Suprapubic skin (tissue), 4 donors: ENCODE measurements around the gene MPZL2.

Experiments
- CTCF ChIP-seq, 2 donors: fragments of 200-600 bp in 1 of 2; fragments of 450-650 bp in 1 of 2; sonication (generic) in 1 of 2; IDR thresholded peaks; one replicate each; pipeline ENCODE4 v1.5.1; 2016 to 2019; ENCODE audit warnings: antibody characterized with exemption in 2 of 2, mild to moderate bottlenecking in 1 of 2, moderate library complexity in 1 of 2
- POLR2A ChIP-seq, 2 donors: fragments of 450-650 bp; IDR thresholded peaks; one replicate each; pipeline ENCODE4 v1.6.1; 2017; ENCODE audit warnings: antibody characterized with exemption in 2 of 2, mild to moderate bottlenecking in 2 of 2, moderate library complexity in 2 of 2
- POLR2AphosphoS5 ChIP-seq, 3 donors: sonication (generic); formaldehyde crosslinking; IDR thresholded peaks; one replicate each; pipeline ENCODE4 v1.6.1; 2017; ENCODE audit warnings: antibody characterized with exemption in 3 of 3

- TF ChIP-seq CTCF (IDR thresholded peaks at IDR 0.05) (no peak), POLR2A (IDR thresholded peaks at IDR 0.05) (no peak), POLR2AphosphoS5 (IDR thresholded peaks at IDR 0.05) (no peak)
These were observed 19.0 kb upstream of the MPZL2 start for GRCh38 chr11:118283037-118283636.
